ENCODE data around the gene PIGN. TPM values are rescaled to one million over a fixed set of nuclear protein-coding genes. Genes with fewer than 3 reads are reported as not detected.

PIGN gene
- total RNA-seq, 2 donors from 2014 or later = 17.9 to 18.1 TPM

- no peaks in the 10 kb centered on the region for H3K27me3 Mint-ChIP-seq
- H3K4me3 Mint-ChIP-seq = no peak overlapping the region
- ATAC-seq (no peak), DNase-seq (no peak)
- no peak overlapping the region for H3K27ac Mint-ChIP-seq
- peaks cover 2% of the 10 kb centered on the region for H3K4me1 Mint-ChIP-seq
- H3K9me3 ChIP-seq (ENCODE audit: control insufficient read depth, low read length, poor library complexity, severe bottlenecking) = no peaks in the 10 kb centered on the region
- H3K36me3 Mint-ChIP-seq (ENCODE audit: low read depth) = peaks cover 8% of the 10 kb centered on the region
Measured at GRCh38 chr18:62122330-62122729, 64.5 kb downstream of the PIGN start.

GRCh38 chr18:62119884-62120283 lies 67.0 kb downstream of the PIGN start:
- Mint-ChIP-seq H3K27me3 (no peaks in the 10 kb centered on the region), H3K36me3 (ENCODE audit: low read depth) (peaks cover 11% of the 10 kb centered on the region), H3K27ac (no peak overlapping the region), H3K4me1 (peaks cover 4% of the 10 kb centered on the region), H3K4me3 (no peak overlapping the region)
- ATAC-seq = no peak
- H3K9me3 ChIP-seq (ENCODE audit: control insufficient read depth, low read length, poor library complexity, severe bottlenecking) = no peaks in the 10 kb centered on the region
- DNase-seq = no peak

- peaks cover 14% of the 10 kb centered on the region for H3K36me3 Mint-ChIP-seq (ENCODE audit: low read depth)
- DNase-seq (no peak), ATAC-seq (no peak)
- H3K27ac Mint-ChIP-seq = no peak overlapping the region
- peaks cover 4% of the 10 kb centered on the region for H3K4me1 Mint-ChIP-seq
- H3K4me3 Mint-ChIP-seq = no peak overlapping the region
- H3K9me3 ChIP-seq (ENCODE audit: control insufficient read depth, low read length, poor library complexity, severe bottlenecking) = no peaks in the 10 kb centered on the region
- H3K27me3 Mint-ChIP-seq = no peaks in the 10 kb centered on the region
Measured at GRCh38 chr18:62118328-62118727, 68.5 kb downstream of the PIGN start.

GRCh38 chr18:62109676-62110075 lies 77.2 kb downstream of the PIGN start:
- peaks cover 5% of the 10 kb centered on the region for H3K36me3 Mint-ChIP-seq (ENCODE audit: low read depth)
- H3K27me3 Mint-ChIP-seq = no peaks in the 10 kb centered on the region
- DNase-seq (no peak), ATAC-seq (no peak)
- H3K4me3 Mint-ChIP-seq = no peak overlapping the region
- H3K9me3 ChIP-seq (ENCODE audit: control insufficient read depth, low read length, poor library complexity, severe bottlenecking) = no peaks in the 10 kb centered on the region
- no peak overlapping the region for H3K27ac Mint-ChIP-seq
- H3K4me1 Mint-ChIP-seq = no peaks in the 10 kb centered on the region

GRCh38 chr18:62107881-62108280 lies 79.0 kb downstream of the PIGN start:
- ATAC-seq = no peak
- Mint-ChIP-seq H3K4me1 (no peaks in the 10 kb centered on the region), H3K36me3 (ENCODE audit: low read depth) (no peaks in the 10 kb centered on the region), H3K27me3 (no peaks in the 10 kb centered on the region), H3K27ac (no peak overlapping the region), H3K4me3 (no peak overlapping the region)
- H3K9me3 ChIP-seq (ENCODE audit: control insufficient read depth, low read length, poor library complexity, severe bottlenecking) = no peaks in the 10 kb centered on the region
- no peak for DNase-seq

- DNase-seq = no peak
- no peaks in the 10 kb centered on the region for H3K9me3 ChIP-seq (ENCODE audit: control insufficient read depth, low read length, poor library complexity, severe bottlenecking)
- no peak for ATAC-seq
- Mint-ChIP-seq H3K27me3 (no peaks in the 10 kb centered on the region), H3K4me1 (no peaks in the 10 kb centered on the region), H3K27ac (no peak overlapping the region), H3K36me3 (ENCODE audit: low read depth) (no peaks in the 10 kb centered on the region), H3K4me3 (no peak overlapping the region)
Measured at GRCh38 chr18:62106271-62106670, 80.6 kb downstream of the PIGN start.

- DNase-seq = no peak
- Mint-ChIP-seq H3K4me1 (peaks cover 2% of the 10 kb centered on the region), H3K27me3 (no peaks in the 10 kb centered on the region), H3K4me3 (no peak overlapping the region), H3K36me3 (ENCODE audit: low read depth) (peaks cover 2% of the 10 kb centered on the region), H3K27ac (no peak overlapping the region)
- ATAC-seq = no peak
- no peaks in the 10 kb centered on the region for H3K9me3 ChIP-seq (ENCODE audit: control insufficient read depth, low read length, poor library complexity, severe bottlenecking)
Measured at GRCh38 chr18:62105376-62105775, 81.5 kb downstream of the PIGN start.

GRCh38 chr18:62102221-62102620 lies 84.6 kb downstream of the PIGN start:
- ATAC-seq (no peak), DNase-seq (no peak)
- H3K27me3 Mint-ChIP-seq = no peaks in the 10 kb centered on the region
- H3K4me1 Mint-ChIP-seq = peaks cover 2% of the 10 kb centered on the region
- H3K27ac Mint-ChIP-seq = no peak overlapping the region
- peaks cover 7% of the 10 kb centered on the region for H3K36me3 Mint-ChIP-seq (ENCODE audit: low read depth)
- no peaks in the 10 kb centered on the region for H3K9me3 ChIP-seq (ENCODE audit: control insufficient read depth, low read length, poor library complexity, severe bottlenecking)
- H3K4me3 Mint-ChIP-seq = no peak overlapping the region

- no peak overlapping the region for H3K27ac Mint-ChIP-seq
- ATAC-seq = no peak
- peaks cover 2% of the 10 kb centered on the region for H3K4me1 Mint-ChIP-seq
- no peaks in the 10 kb centered on the region for H3K9me3 ChIP-seq (ENCODE audit: control insufficient read depth, low read length, poor library complexity, severe bottlenecking)
- H3K27me3 Mint-ChIP-seq = no peaks in the 10 kb centered on the region
- peaks cover 7% of the 10 kb centered on the region for H3K36me3 Mint-ChIP-seq (ENCODE audit: low read depth)
- no peak overlapping the region for H3K4me3 Mint-ChIP-seq
- DNase-seq = no peak
Measured at GRCh38 chr18:62101321-62101721, 85.5 kb downstream of the PIGN start.

- peaks cover 2% of the 10 kb centered on the region for H3K4me1 Mint-ChIP-seq
- H3K27me3 Mint-ChIP-seq = no peaks in the 10 kb centered on the region
- no peak overlapping the region for H3K4me3 Mint-ChIP-seq
- H3K9me3 ChIP-seq (ENCODE audit: control insufficient read depth, low read length, poor library complexity, severe bottlenecking) = no peaks in the 10 kb centered on the region
- ATAC-seq (no peak), DNase-seq (no peak)
- no peak overlapping the region for H3K27ac Mint-ChIP-seq
- H3K36me3 Mint-ChIP-seq (ENCODE audit: low read depth) = peaks cover 9% of the 10 kb centered on the region
Measured at GRCh38 chr18:62098960-62099359, 87.9 kb downstream of the PIGN start.

GRCh38 chr18:62097698-62098097 lies 89.2 kb downstream of the PIGN start:
- no peaks in the 10 kb centered on the region for H3K9me3 ChIP-seq (ENCODE audit: control insufficient read depth, low read length, poor library complexity, severe bottlenecking)
- Mint-ChIP-seq H3K27me3 (no peaks in the 10 kb centered on the region), H3K36me3 (ENCODE audit: low read depth) (peaks cover 9% of the 10 kb centered on the region), H3K27ac (no peak overlapping the region), H3K4me3 (no peak overlapping the region), H3K4me1 (peaks cover 2% of the 10 kb centered on the region)
- no peak for ATAC-seq
- no peak for DNase-seq

- Mint-ChIP-seq H3K27me3 (no peaks in the 10 kb centered on the region), H3K36me3 (ENCODE audit: low read depth) (peaks cover 13% of the 10 kb centered on the region), H3K4me1 (peaks cover 13% of the 10 kb centered on the region), H3K4me3 (no peak overlapping the region), H3K27ac (no peak overlapping the region)
- no peak for DNase-seq
- no peak for ATAC-seq
- H3K9me3 ChIP-seq (ENCODE audit: control insufficient read depth, low read length, poor library complexity, severe bottlenecking) = no peaks in the 10 kb centered on the region
Measured at GRCh38 chr18:62091487-62092120, 95.3 kb downstream of the PIGN start.

GRCh38 chr18:62089174-62089573 lies 97.7 kb downstream of the PIGN start:
- Mint-ChIP-seq H3K36me3 (ENCODE audit: low read depth) (peaks cover 18% of the 10 kb centered on the region), H3K4me1 (peaks cover 13% of the 10 kb centered on the region), H3K27ac (no peak overlapping the region), H3K27me3 (no peaks in the 10 kb centered on the region), H3K4me3 (no peak overlapping the region)
- ATAC-seq (no peak), DNase-seq (no peak)
- H3K9me3 ChIP-seq (ENCODE audit: control insufficient read depth, low read length, poor library complexity, severe bottlenecking) = no peaks in the 10 kb centered on the region

GRCh38 chr18:62088156-62088555 lies 98.7 kb downstream of the PIGN start:
- peak; percentile 71 for ATAC-seq
- Mint-ChIP-seq H3K27ac (no peak overlapping the region), H3K4me1 (peaks cover 13% of the 10 kb centered on the region), H3K27me3 (no peaks in the 10 kb centered on the region), H3K36me3 (ENCODE audit: low read depth) (peaks cover 18% of the 10 kb centered on the region), H3K4me3 (no peak overlapping the region)
- no peak for DNase-seq
- no peaks in the 10 kb centered on the region for H3K9me3 ChIP-seq (ENCODE audit: control insufficient read depth, low read length, poor library complexity, severe bottlenecking)

Data from T-helper 17 cell (primary cell).